Measurements from ENCODE around the gene NPR2. TPM values are rescaled to one million over a fixed set of nuclear protein-coding genes. Genes with fewer than 3 reads are reported as not detected.

The NPR2 gene
- total RNA-seq, 1 experiment from 2014 or later, result 12.5 TPM

DNA sequence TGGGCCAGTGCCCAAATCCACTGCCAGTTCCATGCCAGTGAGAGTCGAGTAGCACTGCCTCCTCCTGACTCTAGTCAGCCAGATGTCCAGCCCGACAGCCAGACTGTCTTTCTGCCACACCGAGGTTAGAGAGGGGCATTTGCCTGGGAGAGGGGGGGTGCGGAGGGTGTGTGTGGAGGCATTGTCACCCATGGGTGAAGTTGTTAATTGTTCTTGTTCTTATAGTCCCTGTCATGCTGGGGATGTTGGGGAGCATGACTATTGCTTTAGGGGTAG, 41.2 kb upstream of the NPR2 start:
- Histone ChIP-seq H3K27ac (ENCODE audit: insufficient read length, low read depth, low read length) (no peak overlapping the region), H3K79me1 (ENCODE audit: insufficient read depth, low read depth, low read length, poor library complexity, severe bottlenecking) (peaks cover 19% of the 10 kb centered on the region), H2BK12ac (ENCODE audit: insufficient read length, low read depth, low read length) (no peak overlapping the region), H3K14ac (ENCODE audit: insufficient read depth, low read length) (no peak overlapping the region), H3K9me3 (ENCODE audit: control insufficient read depth, low read depth, low read length) (no peaks in the 10 kb centered on the region), H2AK5ac (ENCODE audit: insufficient read length, low read length) (no peak overlapping the region), H2BK15ac (ENCODE audit: low read depth, low read length) (no peak overlapping the region), H3K4me1 (ENCODE audit: insufficient read depth, low read length) (peaks cover 3% of the 10 kb centered on the region; the same call in 1 of the 2 replicates), H2BK20ac (ENCODE audit: low read depth, low read length, poor library complexity, severe bottlenecking) (no peak overlapping the region), H3K4me2 (ENCODE audit: insufficient read depth, insufficient read length, low read length) (peak overlapping the region; percentile 91), H4K91ac (ENCODE audit: insufficient read length, low read depth, low read length) (no peak overlapping the region), H2AFZ (ENCODE audit: low read length) (no peak overlapping the region), H4K20me1 (ENCODE audit: control insufficient read depth, insufficient read depth, insufficient read length) (no peaks in the 10 kb centered on the region), H3K79me2 (ENCODE audit: insufficient read depth, low read length) (peaks cover 21% of the 10 kb centered on the region), H2BK5ac (ENCODE audit: insufficient read length, low read length) (no peak overlapping the region), H3K23ac (ENCODE audit: insufficient read length, low read depth, low read length) (no peak overlapping the region), H3K23me2 (ENCODE audit: insufficient read length, low read depth, low read length, poor library complexity, severe bottlenecking) (peaks cover 18% of the 10 kb centered on the region), H3K27me3 (ENCODE audit: insufficient read depth, low read length) (no peaks in the 10 kb centered on the region), H3K4ac (ENCODE audit: low read depth, low read length) (no peak overlapping the region), H2BK120ac (ENCODE audit: low read depth, low read length, poor library complexity, severe bottlenecking) (no peak overlapping the region), H4K5ac (ENCODE audit: insufficient read length, low read depth, low read length) (no peak overlapping the region), H3K56ac (ENCODE audit: insufficient read length, low read depth, low read length) (no peak overlapping the region), H3K18ac (ENCODE audit: insufficient read length, low read depth, low read length) (no peak overlapping the region), H3K9ac (ENCODE audit: extremely low read depth, insufficient read length, low read length) (no peak overlapping the region), H3T11ph (ENCODE audit: low read length) (no peak overlapping the region), H4K8ac (replicated peaks; ENCODE audit: insufficient read length, low read depth, low read length) (no peak overlapping the region)
- TF ChIP-seq, protein P1, sequence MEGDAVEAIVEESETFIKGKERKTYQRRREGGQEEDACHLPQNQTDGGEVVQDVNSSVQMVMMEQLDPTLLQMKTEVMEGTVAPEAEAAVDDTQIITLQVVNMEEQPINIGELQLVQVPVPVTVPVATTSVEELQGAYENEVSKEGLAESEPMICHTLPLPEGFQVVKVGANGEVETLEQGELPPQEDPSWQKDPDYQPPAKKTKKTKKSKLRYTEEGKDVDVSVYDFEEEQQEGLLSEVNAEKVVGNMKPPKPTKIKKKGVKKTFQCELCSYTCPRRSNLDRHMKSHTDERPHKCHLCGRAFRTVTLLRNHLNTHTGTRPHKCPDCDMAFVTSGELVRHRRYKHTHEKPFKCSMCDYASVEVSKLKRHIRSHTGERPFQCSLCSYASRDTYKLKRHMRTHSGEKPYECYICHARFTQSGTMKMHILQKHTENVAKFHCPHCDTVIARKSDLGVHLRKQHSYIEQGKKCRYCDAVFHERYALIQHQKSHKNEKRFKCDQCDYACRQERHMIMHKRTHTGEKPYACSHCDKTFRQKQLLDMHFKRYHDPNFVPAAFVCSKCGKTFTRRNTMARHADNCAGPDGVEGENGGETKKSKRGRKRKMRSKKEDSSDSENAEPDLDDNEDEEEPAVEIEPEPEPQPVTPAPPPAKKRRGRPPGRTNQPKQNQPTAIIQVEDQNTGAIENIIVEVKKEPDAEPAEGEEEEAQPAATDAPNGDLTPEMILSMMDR (conservative IDR thresholded peaks at IDR 0.05), result no peak
- H3K27me3 Mint-ChIP-seq (ENCODE audit: low read depth), result no peaks in the 10 kb centered on the region
- H3K36me3 Mint-ChIP-seq (ENCODE audit: insufficient read depth in 1 of 3, low read depth in 3 of 3), result peaks cover 16 to 58% (median 53%) of the 10 kb centered on the region in 3 experiments; a peak in 6 of 7 replicates
- H3K4me1 Mint-ChIP-seq, result peaks cover 28% of the 10 kb centered on the region in 2 experiments
- H3K4me3 Mint-ChIP-seq, result peak overlapping the region; percentile 91 to 95
- no peak for DNase-seq
- H3K27ac Mint-ChIP-seq, result no peak overlapping the region; a peak in 1 of 7 replicates
- H3K9me3 Mint-ChIP-seq, result no peaks in the 10 kb centered on the region
- no CpG with 5 or more reads among the region's 4 CpGs for WGBS (ENCODE audit: extremely low coverage, insufficient read length, low lambda C conversion rate)
